H1 (cell line): ENCODE results near the gene MUC5AC. TPM values are rescaled to one million over a fixed set of nuclear protein-coding genes. Genes with fewer than 3 reads are reported as not detected.

ENCODE experiments used
- CTCF ChIA-PET: fragments of 300-600 bp; sonication (Branson Sonifier 250); formaldehyde crosslinking; loops from one replicate; lab custom pipeline; 2021; ENCODE audit not compliant: partially characterized antibody; lab: Charles Lee
- POLR2A ChIA-PET: fragments of 300-600 bp; sonication (Branson Sonifier 250); formaldehyde crosslinking; loops from one replicate; lab custom pipeline; 2021; ENCODE audit warnings: inconsistent platforms; ENCODE audit not compliant: partially characterized antibody; lab: Charles Lee
- DNase-seq, 2 experiments: peaks; one replicate each; pipeline versions ENCODE4 v3.0.0 to v3.0.0-alpha.2; 2010 to 2022; ENCODE audit warnings: low spot score in 2 of 2, low read depth in 1 of 2, mixed read lengths in 1 of 2
- FAIRE-seq: peaks from 2 replicates; lab custom pipeline; 2011; peaks lifted over from hg19 to GRCh38; lab: Jason Lieb, UNC
- H2AFZ ChIP-seq: 2 replicates; pipeline ENCODE4 v1.8.1; 2012; ENCODE audit warnings: low read length, inconsistent platforms
- H2AK5ac ChIP-seq: 2 replicates; pipeline ENCODE4 v1.6.1; 2013; ENCODE audit warnings: low read depth, low read length
- H2BK120ac ChIP-seq: replicated peaks from 2 replicates; pipeline ENCODE3; 2013; ENCODE audit warnings: low read depth, low read length, inconsistent platforms
- H2BK12ac ChIP-seq: 2 replicates; pipeline ENCODE4 v1.6.1; 2013; ENCODE audit warnings: low read depth, low read length
- H2BK15ac ChIP-seq: 2 replicates; pipeline ENCODE4 v1.6.1; 2013; ENCODE audit warnings: low read length
- H2BK20ac ChIP-seq: 2 replicates; pipeline ENCODE4 v1.6.1; 2013; ENCODE audit warnings: low read length
- H2BK5ac ChIP-seq: 2 replicates; pipeline ENCODE4 v1.6.1; 2013; ENCODE audit warnings: low read depth, low read length
- H3K14ac ChIP-seq: 2 replicates; pipeline ENCODE4 v1.6.1; 2013; ENCODE audit warnings: inconsistent platforms; ENCODE audit not compliant: insufficient read length
- H3K18ac ChIP-seq: 2 replicates; pipeline ENCODE4 v1.6.1; 2013; ENCODE audit warnings: low read length; ENCODE audit errors: extremely low read depth
- H3K23ac ChIP-seq: 2 replicates; pipeline ENCODE4 v1.6.1; 2013; ENCODE audit warnings: inconsistent platforms; ENCODE audit not compliant: insufficient read length
- H3K23me2 ChIP-seq: 2 replicates; pipeline ENCODE4 v1.6.1; 2013; ENCODE audit warnings: low read depth, low read length
- H3K27ac ChIP-seq: 2 replicates; pipeline ENCODE4 v1.6.1; 2011; ENCODE audit warnings: low read depth, low read length, inconsistent platforms
- H3K27me3 ChIP-seq, 4 experiments: replicated peaks in 1 of 4; 1 replicate in 1 of 4; 2 replicates in 3 of 4; pipeline versions ENCODE4 v1.6.1 to v1.8.1; 2011 to 2013; ENCODE audit warnings: low read length in 3 of 4, mild to moderate bottlenecking in 3 of 4, inconsistent platforms in 2 of 4, mixed read lengths in 2 of 4, moderate library complexity in 1 of 4; ENCODE audit not compliant: control insufficient read depth in 3 of 4, insufficient read depth in 3 of 4; ENCODE audit errors: extremely low read depth in 1 of 4
- H3K36me3 ChIP-seq, 4 experiments: 2 replicates each; pipeline versions ENCODE4 v1.6.1 to v1.8.1; 2011 to 2013; ENCODE audit warnings: mild to moderate bottlenecking in 4 of 4, low read length in 3 of 4, moderate library complexity in 2 of 4, control low read depth in 1 of 4, inconsistent platforms in 1 of 4; ENCODE audit not compliant: insufficient read depth in 4 of 4, control insufficient read depth in 2 of 4
- H3K4ac ChIP-seq: replicated peaks from 2 replicates; pipeline ENCODE3; 2013; ENCODE audit warnings: low read length, low read depth, mixed read lengths, inconsistent platforms; ENCODE audit not compliant: insufficient read length
- H3K4me1 ChIP-seq, 4 experiments: replicated peaks in 1 of 4; 1 replicate in 1 of 4; 2 replicates in 3 of 4; pipeline versions ENCODE4 v1.6.1 to v1.8.1; 2011 to 2013; ENCODE audit warnings: low read length in 3 of 4, inconsistent platforms in 2 of 4, mixed read lengths in 1 of 4; ENCODE audit not compliant: insufficient read depth in 4 of 4, control insufficient read depth in 3 of 4
- H3K4me2 ChIP-seq, 2 experiments: 2 replicates each; pipeline versions ENCODE4 v1.6.1 to v1.8.1; 2011 to 2013; ENCODE audit warnings: low read depth in 2 of 2, low read length in 2 of 2, control low read depth in 1 of 2, inconsistent platforms in 1 of 2, mild to moderate bottlenecking in 1 of 2; ENCODE audit not compliant: insufficient read depth in 1 of 2
- H3K4me3 ChIP-seq, 4 experiments: fragments of 200-600, 300-600 bp in 1 of 4; sonication (generic), shearing (Covaris generic), sonication (Bioruptor Twin) in 1 of 4; 2 replicates each; pipeline versions ENCODE4 v1.5.1 to v1.8.1; 2011 to 2016; ENCODE audit warnings: low read length in 4 of 4, low read depth in 3 of 4, control low read depth in 2 of 4, inconsistent platforms in 2 of 4, mild to moderate bottlenecking in 2 of 4, mixed read lengths in 1 of 4, moderate library complexity in 1 of 4; ENCODE audit not compliant: insufficient read depth in 2 of 4; ENCODE audit errors: extremely low read depth in 1 of 4
- H3K56ac ChIP-seq: replicated peaks from 2 replicates; pipeline ENCODE3; 2013; ENCODE audit warnings: low read depth, mild to moderate bottlenecking, mixed read lengths, low read length, inconsistent platforms; ENCODE audit not compliant: insufficient read length
- H3K79me1 ChIP-seq: 2 replicates; pipeline ENCODE4 v1.6.1; 2013; ENCODE audit warnings: low read depth, low read length, control low read depth
- H3K79me2 ChIP-seq, 2 experiments: 2 replicates each; pipeline versions ENCODE4 v1.6.1 to v1.8.1; 2012 to 2013; ENCODE audit warnings: low read length in 2 of 2, mild to moderate bottlenecking in 2 of 2, inconsistent platforms in 1 of 2; ENCODE audit not compliant: insufficient read depth in 2 of 2, control insufficient read depth in 1 of 2
- H3K9ac ChIP-seq, 4 experiments: replicated peaks in 1 of 4; 1 replicate in 1 of 4; 2 replicates in 3 of 4; pipeline versions ENCODE4 v1.6.1 to v1.8.1; 2011 to 2013; ENCODE audit warnings: low read depth in 3 of 4, low read length in 3 of 4, control low read depth in 2 of 4, mild to moderate bottlenecking in 2 of 4, moderate library complexity in 2 of 4, inconsistent platforms in 1 of 4; ENCODE audit errors: extremely low read depth in 1 of 4
- H3K9me3 ChIP-seq, 2 experiments: 2 replicates each; pipeline versions ENCODE4 v1.6.1 to v1.8.1; 2012 to 2013; ENCODE audit warnings: mild to moderate bottlenecking in 2 of 2, moderate library complexity in 2 of 2, control low read depth in 1 of 2, inconsistent platforms in 1 of 2, low read depth in 1 of 2, low read length in 1 of 2, mixed read lengths in 1 of 2; ENCODE audit not compliant: insufficient read depth in 2 of 2
- H4K20me1 ChIP-seq, 2 experiments: replicated peaks in 1 of 2; 2 replicates each; pipeline versions ENCODE3 to v1.8.1; 2011 to 2013; ENCODE audit warnings: inconsistent platforms in 2 of 2, low read length in 2 of 2, mild to moderate bottlenecking in 1 of 2; ENCODE audit not compliant: insufficient read depth in 2 of 2, control insufficient read depth in 1 of 2
- H4K5ac ChIP-seq: 2 replicates; pipeline ENCODE4 v1.6.1; 2013; ENCODE audit warnings: low read length, low read depth, mixed read lengths, inconsistent platforms; ENCODE audit not compliant: insufficient read length
- H4K8ac ChIP-seq: 2 replicates; pipeline ENCODE4 v1.8.0; 2013; ENCODE audit warnings: mild to moderate bottlenecking, moderate library complexity, low read length, inconsistent platforms; ENCODE audit not compliant: insufficient read depth; ENCODE audit errors: extremely low read depth
- H4K91ac ChIP-seq: replicated peaks from 2 replicates; pipeline ENCODE3; 2013; ENCODE audit warnings: low read length, mixed read lengths, inconsistent platforms; ENCODE audit not compliant: insufficient read length
- BCL11A ChIP-seq, 2 experiments: IDR thresholded peaks; one replicate each; pipeline ENCODE4 v1.6.1; 2011; ENCODE audit warnings: low read depth in 2 of 2, low read length in 2 of 2, mild to moderate bottlenecking in 2 of 2
- CBX8 ChIP-seq: fragments of 300-800, 300-1000 bp; sonication (generic); IDR thresholded peaks from 2 replicates; pipeline ENCODE4 v1.7.1; 2016; ENCODE audit warnings: low read depth, low read length, borderline replicate concordance
- CHD2 ChIP-seq: IDR thresholded peaks from 2 replicates; pipeline ENCODE4 v1.6.1; 2012; ENCODE audit warnings: low read length, improper control_type of control experiment
- CTCF ChIP-seq, 3 experiments: IDR thresholded peaks; 1 replicate in 2 of 3; 2 replicates in 1 of 3; pipeline versions ENCODE4 v1.5.1 to v1.6.1; 2011; ENCODE audit warnings: low read length in 3 of 3, mild to moderate bottlenecking in 3 of 3, inconsistent platforms in 2 of 3, low read depth in 1 of 3, moderate library complexity in 1 of 3; ENCODE audit not compliant: insufficient read depth in 1 of 3; ENCODE audit errors: control extremely low read depth in 1 of 3
- FOSL1 ChIP-seq: IDR thresholded peaks from 2 replicates; pipeline ENCODE4 v1.6.1; 2011; ENCODE audit warnings: mild to moderate bottlenecking, low read depth, low read length, moderate library complexity; ENCODE audit not compliant: insufficient read depth
- GTF2F1 ChIP-seq: IDR thresholded peaks from 2 replicates; pipeline ENCODE4 v1.6.1; 2012; ENCODE audit warnings: low read depth, low read length, improper control_type of control experiment, borderline replicate concordance
- JUND ChIP-seq: IDR thresholded peaks from 2 replicates; pipeline ENCODE4 v1.6.1; 2011; ENCODE audit warnings: mild to moderate bottlenecking, improper control_type of control experiment, low read length
- SP4 ChIP-seq: IDR thresholded peaks from 2 replicates; pipeline ENCODE4 v1.6.1; 2012; ENCODE audit warnings: low read length, inconsistent platforms
- SUZ12 ChIP-seq: fragments of 200-600 bp; sonication (generic); IDR thresholded peaks from 2 replicates; pipeline ENCODE4 v1.6.1; 2012; ENCODE audit warnings: mild to moderate bottlenecking, inconsistent platforms, low read length, moderate library complexity, mixed read lengths
- WGBS, 2 experiments: shearing (Covaris generic) in 1 of 2; methylation state at CpG; one replicate each; pipeline versions ENCODE4 v1.1.6 to v1.1.7; 2013 to 2015; ENCODE audit warnings: low lambda C conversion rate in 2 of 2, mixed read lengths in 2 of 2, inconsistent platforms in 1 of 2, low coverage in 1 of 2, missing lambda C conversion rate in 1 of 2; ENCODE audit not compliant: insufficient replicate concordance in 2 of 2, insufficient coverage in 1 of 2, insufficient read length in 1 of 2; ENCODE audit errors: extremely low coverage in 1 of 2, missing lambda C conversion rate in 1 of 2; 5-methylcytosine and 5-hydroxymethylcytosine counted together
- polyA plus RNA-seq, 7 experiments: library from polyadenylated mRNA; depleted of rRNA in 3 of 7; stranded (reverse) in 5 of 7; unstranded in 2 of 7; fragments of >200 nt in 5 of 7; fragments of 200-250 nt in 2 of 7; gene quantifications; 1 replicate in 5 of 7; 2 replicates in 1 of 7; 4 replicates in 1 of 7; pipeline versions ENCODE4 v1.2.1 to v1.2.3, GENCODE V29; 2011 to 2013; ENCODE audit warnings: missing spikeins in 2 of 7, mixed read lengths in 2 of 7
- total RNA-seq: library from RNA; stranded (reverse); fragmentation: NEBNext Ultra II Directional; extraction: Animal tissue kit (Norgen Biotek cat#: 25700); gene quantifications from 2 replicates; pipeline ENCODE4 v1.2.1, GENCODE V29; 2021

The MUC5AC gene
- total and polyA plus RNA-seq, 2 of the 8 experiments (the other 6 are each of a cell fraction or from before 2014, with no cell fraction given): not detected

GRCh38 chr11:1118755-1119603 lies 38.8 kb upstream of the MUC5AC start:
- H2BK20ac ChIP-seq: no peak overlapping the region
- no peaks in the 10 kb centered on the region for H3K4me1 ChIP-seq
- no peak overlapping the region for H3K9ac ChIP-seq
- no peak overlapping the region for H3K4ac ChIP-seq
- no peak overlapping the region for H3K27ac ChIP-seq
- no peak overlapping the region for H2BK5ac ChIP-seq
- no peak overlapping the region for H3K23ac ChIP-seq
- no peaks in the 10 kb centered on the region for H3K36me3 ChIP-seq
- no peak overlapping the region for H2BK15ac ChIP-seq
- H3K14ac ChIP-seq: no peak overlapping the region
- no peak overlapping the region for H3K18ac ChIP-seq
- H2AK5ac ChIP-seq: no peak overlapping the region
- H4K8ac ChIP-seq: no peak overlapping the region; the same call in 1 of the 2 replicates
- no peak overlapping the region for H4K5ac ChIP-seq
- no peak overlapping the region for H2AFZ ChIP-seq
- peaks cover 6 to 48% of the 10 kb centered on the region in 2 experiments for H3K9me3 ChIP-seq
- WGBS, 2 experiments: 86% methylated on average over 22 of the region's 22 CpGs; no CpG with 5 or more reads in 1 of the 2 experiments
- ChIA-PET CTCF (interaction anchor here (1.0 kb wide), 1 partner anchor 107 kb away, joined by 3 read pairs; no protein-coding TSS in a partner anchor), POLR2A (no interaction called here)
- H3K79me2 ChIP-seq: no peaks in the 10 kb centered on the region
- no peak overlapping the region for H4K91ac ChIP-seq
- no peaks in the 10 kb centered on the region for H3K79me1 ChIP-seq
- H3K56ac ChIP-seq: no peak overlapping the region
- no peak overlapping the region for H3K4me3 ChIP-seq
- no peak overlapping the region for H2BK12ac ChIP-seq
- DNase-seq: no peak
- FAIRE-seq: no peak
- no peaks in the 10 kb centered on the region for H3K27me3 ChIP-seq
- no peak overlapping the region for H2BK120ac ChIP-seq
- no peaks in the 10 kb centered on the region for H4K20me1 ChIP-seq
- H3K4me2 ChIP-seq: no peak overlapping the region
- H3K23me2 ChIP-seq: no peaks in the 10 kb centered on the region
- TF ChIP-seq BCL11A (IDR thresholded peaks at IDR 0.05; ENCODE audit: low read depth in 2 of 2, low read length in 2 of 2): no peak
- no peak for TF ChIP-seq GTF2F1
- TF ChIP-seq CBX8: no peak
- TF ChIP-seq JUND: no peak
- TF ChIP-seq CTCF (IDR thresholded peaks at IDR 0.05; ENCODE audit: control extremely low read depth in 1 of 3, insufficient read depth in 1 of 3, low read depth in 1 of 3, low read length in 3 of 3): no peak
- no peak for TF ChIP-seq CHD2
- no peak for TF ChIP-seq FOSL1
- TF ChIP-seq SP4: no peak
- no peak for TF ChIP-seq SUZ12
